ENCODE results near the gene RSF1.

DNA sequence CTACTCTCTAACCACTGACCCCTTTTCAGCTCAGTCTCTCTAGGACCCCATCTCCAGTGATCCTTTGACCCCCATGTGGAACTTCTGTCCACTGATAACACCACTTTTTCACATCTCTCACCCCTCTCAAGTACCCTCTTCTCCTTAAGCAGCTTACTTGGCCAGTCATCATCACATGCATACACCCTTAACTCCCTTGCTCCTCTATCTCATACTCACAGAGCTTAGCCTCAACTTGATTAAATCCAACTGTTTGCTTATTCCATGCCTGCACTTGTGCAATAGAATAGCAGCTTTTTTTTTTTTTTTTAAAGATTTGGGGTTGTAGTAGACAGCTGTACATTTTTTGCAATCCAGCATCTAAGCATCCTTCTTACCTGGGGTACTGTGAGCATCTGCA is 208.6 kb downstream of the RSF1 start:
- TF ChIP-seq POLR2AphosphoS5 (IDR thresholded peaks at IDR 0.05), result no peak
- no peak for TF ChIP-seq CTCF (IDR thresholded peaks at IDR 0.05)
- TF ChIP-seq POLR2A (IDR thresholded peaks at IDR 0.05), result no peak

All from stomach (tissue), 4 donors.